Left renal cortex interstitium (tissue), 4 donors: Measurements from ENCODE around the gene ZNF581. TPM values are rescaled to one million over a fixed set of nuclear protein-coding genes. Genes with fewer than 3 reads are reported as not detected.

Source experiments
- DNase-seq, 4 donors: peaks; one replicate each; pipeline ENCODE4 v3.0.0-alpha.2; 2013; ENCODE audit warnings: low read depth in 4 of 4, low spot score in 2 of 4, missing footprints in 1 of 4
- polyA plus RNA-seq, 4 donors: library from polyadenylated mRNA; unstranded; fragments of 120-200 nt; gene quantifications; one replicate each; pipeline ENCODE4 v1.2.1, GENCODE V29; 2013; ENCODE audit not compliant: insufficient read length in 4 of 4

ZNF581 gene
- polyA plus RNA-seq, 4 donors = 23.8 to 33.5 (median 28.0) TPM

- DNase-seq = no peak
Measured at GRCh38 chr19:55609326-55609725, 34.1 kb upstream of the ZNF581 start.

- DNase-seq = no peak
Measured at GRCh38 chr19:55611300-55611982, 32.0 kb upstream of the ZNF581 start.

GRCh38 chr19:55611983-55612645 lies 31.3 kb upstream of the ZNF581 start:
- DNase-seq = no peak

- DNase-seq = no peak
Measured at GRCh38 chr19:55613396-55613795, 30.1 kb upstream of the ZNF581 start.

GRCh38 chr19:55613930-55614710 lies 29.3 kb upstream of the ZNF581 start:
- no peak for DNase-seq

GRCh38 chr19:55614711-55615542 lies 28.5 kb upstream of the ZNF581 start:
- no peak for DNase-seq

- DNase-seq = no peak
Measured at GRCh38 chr19:55615543-55616394, 27.7 kb upstream of the ZNF581 start.

GRCh38 chr19:55616395-55616875 lies 27.0 kb upstream of the ZNF581 start:
- DNase-seq = no peak

- no peak for DNase-seq
Measured at GRCh38 chr19:55617426-55617825, 26.0 kb upstream of the ZNF581 start.

GRCh38 chr19:55618426-55618825 lies 25.0 kb upstream of the ZNF581 start:
- no peak for DNase-seq

GRCh38 chr19:55619286-55619685 lies 24.2 kb upstream of the ZNF581 start:
- DNase-seq = no peak

- no peak for DNase-seq
Measured at GRCh38 chr19:55620410-55621204, 22.8 kb upstream of the ZNF581 start.

GRCh38 chr19:55621205-55621672 lies 22.2 kb upstream of the ZNF581 start:
- no peak for DNase-seq

GRCh38 chr19:55621673-55622231 lies 21.7 kb upstream of the ZNF581 start:
- no peak for DNase-seq

- no peak for DNase-seq
Measured at GRCh38 chr19:55622242-55622969, 21.0 kb upstream of the ZNF581 start.

GRCh38 chr19:55623130-55623529 lies 20.3 kb upstream of the ZNF581 start:
- DNase-seq = no peak

- DNase-seq = no peak
Measured at GRCh38 chr19:55623561-55623960, 19.9 kb upstream of the ZNF581 start.
